SK-N-SH (cell line): Measurements from ENCODE around the gene ARHGEF28. TPM values are rescaled to one million over a fixed set of nuclear protein-coding genes. Genes with fewer than 3 reads are reported as not detected.

ENCODE experiments used
- CTCF ChIA-PET: fragments of 300-600, 350-600 bp; formaldehyde crosslinking; extraction: SDS; loops from one replicate; lab custom pipeline; 2021; lab: Yijun Ruan, JAX
- POLR2A ChIA-PET: fragments of 350-600 bp; sonication (Branson Sonifier 250); formaldehyde crosslinking; extraction: SDS; loops from one replicate; lab custom pipeline; 2020; ENCODE audit warnings: antibody characterized with exemption, inconsistent platforms; lab: Yijun Ruan, JAX
- DNase-seq: peaks from one replicate; pipeline ENCODE4 v3.0.0; 2012
- H2AFZ ChIP-seq: fragments of 200-600 bp; sonication (generic); 2 replicates; pipeline ENCODE4 v1.8.1; 2016; ENCODE audit warnings: antibody characterized with exemption, mild to moderate bottlenecking, low read depth
- H3F3A ChIP-seq: fragments of 200-600 bp; sonication (generic); replicated peaks from 2 replicates; pipeline ENCODE3; 2016; ENCODE audit warnings: antibody characterized with exemption, mild to moderate bottlenecking; ENCODE audit not compliant: insufficient read depth
- H3K27ac ChIP-seq, 2 experiments: fragments of 200-500 bp in 1 of 2; fragments of 200-600 bp in 1 of 2; sonication (Bioruptor generic) in 1 of 2; sonication (generic), shearing (Covaris generic) in 1 of 2; 2 replicates each; pipeline versions ENCODE4 v1.5.1 to v1.6.1; 2014 to 2016; ENCODE audit warnings: low read depth in 2 of 2, inconsistent platforms in 1 of 2, low read length in 1 of 2, mild to moderate bottlenecking in 1 of 2, mixed read lengths in 1 of 2
- H3K27me3 ChIP-seq: fragments of 200-600 bp; sonication (generic), shearing (Covaris generic); 2 replicates; pipeline ENCODE4 v1.6.1; 2016; ENCODE audit warnings: mixed run types; ENCODE audit not compliant: insufficient read depth
- H3K36me3 ChIP-seq, 2 experiments: fragments of 200-500 bp in 1 of 2; fragments of 200-600 bp in 1 of 2; sonication (Bioruptor generic) in 1 of 2; sonication (generic) in 1 of 2; replicated peaks in 1 of 2; 2 replicates each; pipeline versions ENCODE3 to v1.5.1; 2014 to 2016; ENCODE audit warnings: low read length in 1 of 2, mild to moderate bottlenecking in 1 of 2; ENCODE audit not compliant: insufficient read depth in 2 of 2, control insufficient read depth in 1 of 2
- H3K4me1 ChIP-seq, 2 experiments: fragments of 200-500 bp in 1 of 2; fragments of 200-600 bp in 1 of 2; sonication (Bioruptor generic) in 1 of 2; sonication (generic), shearing (Covaris generic) in 1 of 2; 2 replicates each; pipeline versions ENCODE4 v1.5.1 to v1.6.1; 2014 to 2016; ENCODE audit warnings: low read depth in 1 of 2, low read length in 1 of 2, mixed run types in 1 of 2; ENCODE audit not compliant: insufficient read depth in 2 of 2, control insufficient read depth in 1 of 2
- H3K4me2 ChIP-seq: fragments of 200-600 bp; sonication (generic), shearing (Covaris generic); 2 replicates; pipeline ENCODE4 v1.6.1; 2017; ENCODE audit warnings: mixed run types
- H3K4me3 ChIP-seq, 2 experiments: fragments of 200-500 bp in 1 of 2; fragments of 200-600 bp in 1 of 2; sonication (Bioruptor generic) in 1 of 2; sonication (generic), shearing (Covaris generic) in 1 of 2; 2 replicates each; pipeline versions ENCODE4 v1.5.1 to v1.8.1; 2014 to 2016; ENCODE audit warnings: low read depth in 2 of 2, inconsistent platforms in 1 of 2, low read length in 1 of 2, mild to moderate bottlenecking in 1 of 2, mixed read lengths in 1 of 2, moderate library complexity in 1 of 2
- H3K79me2 ChIP-seq: fragments of 200-600 bp; sonication (generic); 2 replicates; pipeline ENCODE4 v1.8.1; 2017; ENCODE audit warnings: mild to moderate bottlenecking; ENCODE audit not compliant: insufficient read depth
- H3K9ac ChIP-seq: fragments of 200-600 bp; sonication (generic); 2 replicates; pipeline ENCODE4 v1.6.1; 2017; ENCODE audit warnings: mixed run types
- H3K9me2 ChIP-seq: fragments of 200-600 bp; sonication (generic); 2 replicates; pipeline ENCODE4 v1.6.1; 2017; ENCODE audit warnings: mixed run types
- H3K9me3 ChIP-seq: fragments of 200-600 bp; sonication (generic); 2 replicates; pipeline ENCODE4 v1.6.1; 2017; ENCODE audit warnings: mixed run types, mild to moderate bottlenecking, moderate library complexity
- H4K20me1 ChIP-seq: fragments of 200-600 bp; sonication (generic); 2 replicates; pipeline ENCODE4 v1.6.1; 2017; ENCODE audit warnings: mild to moderate bottlenecking, mixed run types; ENCODE audit not compliant: insufficient read depth
- CHD2 ChIP-seq: fragments of 150-350 bp; IDR thresholded peaks from 2 replicates; pipeline ENCODE4 v1.6.1; 2018; ENCODE audit warnings: low read length; ENCODE audit not compliant: partially characterized antibody
- CTCF ChIP-seq: fragments of 200-600 bp; sonication (generic); IDR thresholded peaks from 2 replicates; pipeline ENCODE4 v1.6.1; 2017; ENCODE audit warnings: antibody characterized with exemption, mild to moderate bottlenecking, moderate library complexity
- ELF1 ChIP-seq: IDR thresholded peaks from 2 replicates; pipeline ENCODE4 v1.4.0; 2012
- EP300 ChIP-seq, 2 experiments: IDR thresholded peaks; 2 replicates each; pipeline versions ENCODE4 v1.4.0 to v1.6.1; 2012; ENCODE audit warnings: borderline replicate concordance in 1 of 2, low read depth in 1 of 2, low read length in 1 of 2
- FOSL2 ChIP-seq: IDR thresholded peaks from 2 replicates; pipeline ENCODE4 v1.4.0; 2012; ENCODE audit warnings: low read depth, mild to moderate bottlenecking, moderate library complexity, borderline replicate concordance
- GATA2 ChIP-seq: sonication (generic); formaldehyde crosslinking; IDR thresholded peaks from 2 replicates; pipeline ENCODE4 v1.5.0; 2020; ENCODE audit warnings: mild to moderate bottlenecking, missing genetic modification reagents
- JUND ChIP-seq: IDR thresholded peaks from 2 replicates; pipeline ENCODE4 v1.4.0; 2012
- NFIC ChIP-seq: IDR thresholded peaks from 2 replicates; pipeline ENCODE4 v1.4.0; 2012; ENCODE audit warnings: borderline replicate concordance
- NRF1 ChIP-seq: IDR thresholded peaks from 2 replicates; pipeline ENCODE4 v1.6.1; 2012; ENCODE audit warnings: low read depth, mild to moderate bottlenecking, low read length
- RAD21 ChIP-seq: IDR thresholded peaks from 2 replicates; pipeline ENCODE4 v1.6.1; 2012; ENCODE audit warnings: mild to moderate bottlenecking, low read length
- RCOR1 ChIP-seq: fragments of 150-350 bp; IDR thresholded peaks from 2 replicates; pipeline ENCODE4 v1.6.1; 2017; ENCODE audit warnings: antibody characterized with exemption, low read length
- REST ChIP-seq: IDR thresholded peaks from 2 replicates; pipeline ENCODE4 v1.6.1; 2012; ENCODE audit warnings: mild to moderate bottlenecking, low read depth, low read length, moderate library complexity
- RFX5 ChIP-seq: IDR thresholded peaks from 2 replicates; pipeline ENCODE4 v1.6.1; 2012; ENCODE audit warnings: mild to moderate bottlenecking, improper control_type of control experiment, low read length
- TAF1 ChIP-seq: IDR thresholded peaks from 2 replicates; pipeline ENCODE4 v1.6.1; 2012; ENCODE audit warnings: low read depth, mild to moderate bottlenecking, low read length, moderate library complexity, borderline replicate concordance
- TEAD4 ChIP-seq: IDR thresholded peaks from 2 replicates; pipeline ENCODE4 v1.4.0; 2012; ENCODE audit warnings: mild to moderate bottlenecking, borderline replicate concordance; ENCODE audit not compliant: insufficient read depth
- USF1 ChIP-seq: IDR thresholded peaks from 2 replicates; pipeline ENCODE4 v1.4.0; 2012; ENCODE audit warnings: low read depth, borderline replicate concordance
- YY1 ChIP-seq: IDR thresholded peaks from 2 replicates; pipeline ENCODE4 v1.4.0; 2012; ENCODE audit warnings: low read depth, mild to moderate bottlenecking
- ZBTB33 ChIP-seq: IDR thresholded peaks from 2 replicates; pipeline ENCODE4 v1.4.0; 2012; ENCODE audit warnings: low read depth, borderline replicate concordance
- WGBS: methylation state at CpG from one replicate; pipeline ENCODE4 v1.1.6; 2017; ENCODE audit warnings: low lambda C conversion rate; 5-methylcytosine and 5-hydroxymethylcytosine counted together
- polyA plus RNA-seq, 3 experiments: library from polyadenylated mRNA; depleted of rRNA; stranded (reverse); fragments of >200 nt; gene quantifications; 2 replicates each; pipeline ENCODE4 v1.2.3, GENCODE V29; 2012
- TF ChIP-seq, protein P1 (sequence below): fragments of 150-350 bp; IDR thresholded peaks from 2 replicates; pipeline ENCODE4 v1.6.1; 2017; ENCODE audit warnings: antibody characterized with exemption, low read length, low read depth, borderline replicate concordance

ARHGEF28 gene
- polyA plus RNA-seq, 1 of the 3 experiments (the other 2 are of a cell fraction), result 4.2 TPM

GRCh38 chr5:73726071-73726470 lies 100.1 kb downstream of the ARHGEF28 start:
- TF ChIP-seq NFIC (no peak), RFX5 (no peak), ELF1 (no peak), CHD2 (no peak)
- TF ChIP-seq, protein P1, sequence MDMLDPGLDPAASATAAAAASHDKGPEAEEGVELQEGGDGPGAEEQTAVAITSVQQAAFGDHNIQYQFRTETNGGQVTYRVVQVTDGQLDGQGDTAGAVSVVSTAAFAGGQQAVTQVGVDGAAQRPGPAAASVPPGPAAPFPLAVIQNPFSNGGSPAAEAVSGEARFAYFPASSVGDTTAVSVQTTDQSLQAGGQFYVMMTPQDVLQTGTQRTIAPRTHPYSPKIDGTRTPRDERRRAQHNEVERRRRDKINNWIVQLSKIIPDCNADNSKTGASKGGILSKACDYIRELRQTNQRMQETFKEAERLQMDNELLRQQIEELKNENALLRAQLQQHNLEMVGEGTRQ, result no peak
- Histone ChIP-seq H3K4me2 (no peak overlapping the region), H3K9me2 (no peaks in the 10 kb centered on the region), H3K27ac (no peak overlapping the region), H4K20me1 (no peaks in the 10 kb centered on the region), H3K36me3 (no peaks in the 10 kb centered on the region), H3K27me3 (no peaks in the 10 kb centered on the region), H3K79me2 (peaks cover 4% of the 10 kb centered on the region; the same call in 1 of the 2 replicates), H3K4me3 (no peak overlapping the region), H3K9me3 (no peaks in the 10 kb centered on the region), H2AFZ (no peak overlapping the region), H3K9ac (no peak overlapping the region), H3K4me1 (no peaks in the 10 kb centered on the region; a peak in 2 of 4 replicates), H3F3A (no peaks in the 10 kb centered on the region)
- no peak for DNase-seq
- ChIA-PET POLR2A (no interaction called here), CTCF (interaction anchor here (1.1 to 1.5 kb wide), 2 partner anchors 33 to 135 kb away, joined by 3 to 4 read pairs; no protein-coding TSS in a partner anchor)

GRCh38 chr5:73726606-73727231 lies 100.7 kb downstream of the ARHGEF28 start:
- H3K4me2 ChIP-seq, result no peak overlapping the region
- no peak overlapping the region for H3K9ac ChIP-seq
- no peaks in the 10 kb centered on the region for H3F3A ChIP-seq
- 84% methylated on average over 5 of the region's 5 CpGs for WGBS
- H2AFZ ChIP-seq, result no peak overlapping the region
- no peaks in the 10 kb centered on the region for H3K9me3 ChIP-seq
- no peak overlapping the region for H3K4me3 ChIP-seq
- ChIA-PET CTCF (interaction anchor here (1.1 to 1.5 kb wide), 2 partner anchors 34 to 136 kb away, joined by 3 to 4 read pairs; no protein-coding TSS in a partner anchor), POLR2A (no interaction called here)
- no peaks in the 10 kb centered on the region for H3K36me3 ChIP-seq
- no peaks in the 10 kb centered on the region; a peak in 2 of 4 replicates for H3K4me1 ChIP-seq
- peaks cover 5% of the 10 kb centered on the region; the same call in 1 of the 2 replicates for H3K79me2 ChIP-seq
- H3K27ac ChIP-seq, result no peak overlapping the region
- no peaks in the 10 kb centered on the region for H3K9me2 ChIP-seq
- H4K20me1 ChIP-seq, result no peaks in the 10 kb centered on the region
- no peaks in the 10 kb centered on the region for H3K27me3 ChIP-seq
- no peak for DNase-seq
- TF ChIP-seq NRF1 (no peak), CTCF (no peak), FOSL2 (no peak), ZBTB33 (no peak), TAF1 (no peak), JUND (no peak), TEAD4 (no peak), EP300 (IDR thresholded peaks at IDR 0.05; ENCODE audit: borderline replicate concordance in 1 of 2, low read depth in 1 of 2, low read length in 1 of 2) (no peak), REST (no peak), RCOR1 (no peak), GATA2 (CRISPR knock-in tag) (no peak), RAD21 (no peak), USF1 (no peak), YY1 (no peak)
